ENCODE results near the gene CTNNA2.

The CTNNA2 gene

DNA sequence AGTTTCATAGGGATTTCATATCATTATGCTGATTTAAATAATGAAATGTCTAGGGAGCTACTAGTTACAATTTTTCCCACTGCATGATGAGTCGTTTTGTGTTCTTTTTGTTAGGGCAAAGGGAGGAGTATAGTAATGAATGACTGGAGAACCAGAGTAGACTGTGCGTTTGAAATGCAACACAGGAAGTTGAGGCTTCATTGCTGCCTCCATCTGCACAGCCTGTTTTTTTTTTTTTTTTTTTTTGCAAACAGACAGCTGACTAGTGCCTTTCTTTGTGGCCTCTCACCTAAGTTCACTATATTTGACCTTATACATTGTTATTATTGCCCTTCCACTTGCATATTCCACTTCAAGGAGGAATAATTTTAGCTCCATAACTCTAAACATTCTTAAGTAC, 1078.4 kb downstream of the CTNNA2 start:
- Histone ChIP-seq H3K4me2 (ENCODE audit: low read length) (no peak overlapping the region), H3K79me2 (no peaks in the 10 kb centered on the region), H3K9me3 (ENCODE audit: control insufficient read depth, low read length) (no peaks in the 10 kb centered on the region), H3K4me1 (no peaks in the 10 kb centered on the region), H3K4me3 (ENCODE audit: low read depth, low read length) (no peak overlapping the region), H3K36me3 (ENCODE audit: control insufficient read depth, insufficient read depth, low read length) (no peaks in the 10 kb centered on the region), H3K27me3 (ENCODE audit: control insufficient read depth, insufficient read depth, low read length) (no peaks in the 10 kb centered on the region), H3K27ac (no peak overlapping the region), H2AFZ (no peak overlapping the region), H3K9ac (no peak overlapping the region)
- TF ChIP-seq, protein P1, sequence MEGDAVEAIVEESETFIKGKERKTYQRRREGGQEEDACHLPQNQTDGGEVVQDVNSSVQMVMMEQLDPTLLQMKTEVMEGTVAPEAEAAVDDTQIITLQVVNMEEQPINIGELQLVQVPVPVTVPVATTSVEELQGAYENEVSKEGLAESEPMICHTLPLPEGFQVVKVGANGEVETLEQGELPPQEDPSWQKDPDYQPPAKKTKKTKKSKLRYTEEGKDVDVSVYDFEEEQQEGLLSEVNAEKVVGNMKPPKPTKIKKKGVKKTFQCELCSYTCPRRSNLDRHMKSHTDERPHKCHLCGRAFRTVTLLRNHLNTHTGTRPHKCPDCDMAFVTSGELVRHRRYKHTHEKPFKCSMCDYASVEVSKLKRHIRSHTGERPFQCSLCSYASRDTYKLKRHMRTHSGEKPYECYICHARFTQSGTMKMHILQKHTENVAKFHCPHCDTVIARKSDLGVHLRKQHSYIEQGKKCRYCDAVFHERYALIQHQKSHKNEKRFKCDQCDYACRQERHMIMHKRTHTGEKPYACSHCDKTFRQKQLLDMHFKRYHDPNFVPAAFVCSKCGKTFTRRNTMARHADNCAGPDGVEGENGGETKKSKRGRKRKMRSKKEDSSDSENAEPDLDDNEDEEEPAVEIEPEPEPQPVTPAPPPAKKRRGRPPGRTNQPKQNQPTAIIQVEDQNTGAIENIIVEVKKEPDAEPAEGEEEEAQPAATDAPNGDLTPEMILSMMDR (IDR thresholded peaks at IDR 0.05): no peak

DNA sequence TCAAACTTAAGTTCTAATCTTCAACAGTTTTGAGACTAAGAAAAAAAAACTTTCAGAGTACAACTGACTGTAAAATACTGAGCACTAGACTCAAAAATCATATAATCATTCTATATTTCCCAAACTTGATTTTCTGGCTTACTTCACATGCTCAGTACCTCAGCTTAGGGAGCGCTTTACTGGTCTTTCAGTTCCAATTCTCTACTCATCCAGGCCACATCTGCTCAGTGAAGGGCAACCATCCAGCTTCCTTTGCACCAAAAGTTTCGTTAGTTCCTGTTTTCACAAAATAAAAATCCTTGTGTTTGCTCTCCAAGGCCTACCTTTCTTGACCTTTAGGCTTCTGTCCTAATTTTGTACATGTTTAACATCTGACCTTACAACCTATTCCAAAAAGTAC, 1079.3 kb downstream of the CTNNA2 start:
- H3K27me3 ChIP-seq (ENCODE audit: control insufficient read depth, insufficient read depth, low read length): no peaks in the 10 kb centered on the region
- H2AFZ ChIP-seq: no peak overlapping the region
- H3K9me3 ChIP-seq (ENCODE audit: control insufficient read depth, low read length): no peaks in the 10 kb centered on the region
- TF ChIP-seq, protein P1 (IDR thresholded peaks at IDR 0.05): no peak
- H3K4me2 ChIP-seq (ENCODE audit: low read length): no peak overlapping the region
- no peak overlapping the region for H3K4me3 ChIP-seq (ENCODE audit: low read depth, low read length)
- H3K4me1 ChIP-seq: no peaks in the 10 kb centered on the region
- H3K79me2 ChIP-seq: no peaks in the 10 kb centered on the region
- H3K9ac ChIP-seq: no peak overlapping the region
- H3K27ac ChIP-seq: no peak overlapping the region
- no peaks in the 10 kb centered on the region for H3K36me3 ChIP-seq (ENCODE audit: control insufficient read depth, insufficient read depth, low read length)

DNA sequence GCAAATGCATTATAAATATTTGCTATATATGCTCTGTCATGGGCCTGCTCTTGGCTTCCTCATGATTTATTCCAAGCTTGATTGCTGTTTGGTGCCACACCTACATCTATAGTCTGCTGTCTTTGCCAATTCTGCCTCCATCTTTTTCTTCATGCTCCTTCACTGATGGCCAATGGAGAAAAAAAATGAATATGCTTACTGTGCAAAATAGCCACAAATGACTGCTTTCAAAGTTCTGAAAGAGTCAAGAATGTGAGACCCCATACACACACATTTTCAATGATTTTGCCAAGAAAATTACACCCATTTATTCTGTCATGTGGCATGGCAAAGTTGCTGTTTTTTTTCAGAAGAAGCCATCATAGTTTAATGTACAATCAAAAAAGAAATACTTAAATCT, 1097.3 kb downstream of the CTNNA2 start:
- Histone ChIP-seq H3K27ac (no peak overlapping the region), H3K27me3 (ENCODE audit: control insufficient read depth, insufficient read depth, low read length) (no peaks in the 10 kb centered on the region), H3K9ac (no peak overlapping the region), H3K4me3 (ENCODE audit: low read depth, low read length) (no peak overlapping the region), H3K4me1 (no peaks in the 10 kb centered on the region), H3K79me2 (no peaks in the 10 kb centered on the region), H2AFZ (no peak overlapping the region), H3K9me3 (ENCODE audit: control insufficient read depth, low read length) (no peaks in the 10 kb centered on the region), H3K4me2 (ENCODE audit: low read length) (no peak overlapping the region), H3K36me3 (ENCODE audit: control insufficient read depth, insufficient read depth, low read length) (no peaks in the 10 kb centered on the region)
- TF ChIP-seq, protein P1 (IDR thresholded peaks at IDR 0.05): no peak

DNA sequence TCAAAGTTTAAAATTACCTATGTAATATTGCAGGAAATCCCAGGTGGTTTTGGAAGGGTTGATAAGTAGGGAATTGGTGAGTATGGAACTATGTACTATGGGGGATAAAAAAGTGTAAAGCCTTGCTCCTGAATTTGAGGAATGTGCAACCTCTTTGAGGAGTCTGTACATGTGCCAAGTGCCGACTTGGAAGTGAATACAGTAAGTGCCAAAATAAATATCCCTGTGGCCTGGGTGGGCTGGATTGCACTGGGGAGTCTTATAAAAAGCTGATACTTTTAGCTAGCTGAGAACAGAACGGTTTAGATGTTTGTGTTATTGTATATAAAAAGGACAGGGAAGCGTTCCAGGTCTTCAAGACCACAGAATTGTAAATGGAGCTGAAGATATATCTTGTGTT, 1108.8 kb downstream of the CTNNA2 start:
- Histone ChIP-seq H3K9ac (no peak overlapping the region), H3K4me2 (ENCODE audit: low read length) (no peak overlapping the region), H3K4me3 (ENCODE audit: low read depth, low read length) (no peak overlapping the region), H3K27me3 (ENCODE audit: control insufficient read depth, insufficient read depth, low read length) (no peaks in the 10 kb centered on the region), H3K4me1 (no peaks in the 10 kb centered on the region), H3K79me2 (no peaks in the 10 kb centered on the region), H2AFZ (no peak overlapping the region), H3K27ac (no peak overlapping the region), H3K9me3 (ENCODE audit: control insufficient read depth, low read length) (no peaks in the 10 kb centered on the region), H3K36me3 (ENCODE audit: control insufficient read depth, insufficient read depth, low read length) (no peaks in the 10 kb centered on the region)
- TF ChIP-seq, protein P1 (IDR thresholded peaks at IDR 0.05): no peak

DNA sequence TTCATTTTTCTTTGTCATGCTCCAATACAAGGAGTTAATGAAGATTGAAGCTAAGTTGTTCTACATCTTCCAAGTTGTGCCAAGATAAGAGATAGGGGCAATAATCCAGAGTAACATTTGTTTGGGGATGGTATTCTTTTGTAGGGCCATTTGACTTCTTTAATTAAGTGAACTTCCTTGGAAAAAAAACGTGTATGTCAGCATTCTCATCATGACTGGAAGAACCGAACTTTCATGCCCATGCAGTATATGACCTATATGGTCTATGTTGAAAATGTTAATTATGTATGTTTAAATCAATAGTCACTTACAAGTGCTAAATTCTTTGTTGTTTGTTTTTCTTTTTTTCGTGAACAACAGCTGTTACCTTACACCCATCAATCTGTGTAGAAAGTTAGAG, 1111.2 kb downstream of the CTNNA2 start:
- Histone ChIP-seq H2AFZ (no peak overlapping the region), H3K27ac (no peak overlapping the region), H3K79me2 (no peaks in the 10 kb centered on the region), H3K9me3 (ENCODE audit: control insufficient read depth, low read length) (no peaks in the 10 kb centered on the region), H3K4me3 (ENCODE audit: low read depth, low read length) (no peak overlapping the region), H3K9ac (no peak overlapping the region), H3K4me1 (no peaks in the 10 kb centered on the region), H3K4me2 (ENCODE audit: low read length) (no peak overlapping the region), H3K27me3 (ENCODE audit: control insufficient read depth, insufficient read depth, low read length) (no peaks in the 10 kb centered on the region), H3K36me3 (ENCODE audit: control insufficient read depth, insufficient read depth, low read length) (no peaks in the 10 kb centered on the region)
- TF ChIP-seq, protein P1 (IDR thresholded peaks at IDR 0.05): no peak

All from parathyroid adenoma (tissue), 2 donors.